ENCODE measurements around the gene MAGI2. TPM values are rescaled to one million over a fixed set of nuclear protein-coding genes. Genes with fewer than 3 reads are reported as not detected.

MAGI2 gene
- total RNA-seq, 1 experiment from 2014 or later, result 0.22 TPM

DNA sequence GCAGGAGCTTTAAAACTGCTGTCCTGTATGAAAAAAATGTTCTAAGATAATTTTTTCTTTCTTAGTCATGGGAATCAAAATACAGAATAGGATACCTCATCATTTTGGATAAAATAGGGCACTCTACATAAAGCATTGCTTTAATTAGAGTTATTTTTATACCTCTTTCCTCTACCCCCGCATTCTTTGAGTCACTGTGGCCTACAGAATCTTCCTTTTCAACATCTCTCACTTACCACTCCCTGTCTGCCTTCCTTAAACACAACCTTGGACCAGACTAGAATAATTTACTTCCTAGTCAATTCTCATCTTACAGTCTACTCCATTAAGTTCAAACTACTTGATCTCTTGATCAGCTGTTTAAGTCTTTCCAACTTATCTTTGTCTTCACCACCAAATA lies 1192.6 kb downstream of the MAGI2 start:
- DNase-seq (ENCODE audit: low read depth, low spot score), result no peak
- TF ChIP-seq YY1 (IDR thresholded peaks at IDR 0.05; ENCODE audit: extremely low read depth, insufficient replicate concordance, low read depth, low read length), result no peak
- no peak for TF ChIP-seq FOSL1 (IDR thresholded peaks at IDR 0.05; ENCODE audit: low read depth)
- TF ChIP-seq EZH2phosphoT487 (IDR thresholded peaks at IDR 0.05; ENCODE audit: borderline replicate concordance), result no peak
- TF ChIP-seq, protein P1, sequence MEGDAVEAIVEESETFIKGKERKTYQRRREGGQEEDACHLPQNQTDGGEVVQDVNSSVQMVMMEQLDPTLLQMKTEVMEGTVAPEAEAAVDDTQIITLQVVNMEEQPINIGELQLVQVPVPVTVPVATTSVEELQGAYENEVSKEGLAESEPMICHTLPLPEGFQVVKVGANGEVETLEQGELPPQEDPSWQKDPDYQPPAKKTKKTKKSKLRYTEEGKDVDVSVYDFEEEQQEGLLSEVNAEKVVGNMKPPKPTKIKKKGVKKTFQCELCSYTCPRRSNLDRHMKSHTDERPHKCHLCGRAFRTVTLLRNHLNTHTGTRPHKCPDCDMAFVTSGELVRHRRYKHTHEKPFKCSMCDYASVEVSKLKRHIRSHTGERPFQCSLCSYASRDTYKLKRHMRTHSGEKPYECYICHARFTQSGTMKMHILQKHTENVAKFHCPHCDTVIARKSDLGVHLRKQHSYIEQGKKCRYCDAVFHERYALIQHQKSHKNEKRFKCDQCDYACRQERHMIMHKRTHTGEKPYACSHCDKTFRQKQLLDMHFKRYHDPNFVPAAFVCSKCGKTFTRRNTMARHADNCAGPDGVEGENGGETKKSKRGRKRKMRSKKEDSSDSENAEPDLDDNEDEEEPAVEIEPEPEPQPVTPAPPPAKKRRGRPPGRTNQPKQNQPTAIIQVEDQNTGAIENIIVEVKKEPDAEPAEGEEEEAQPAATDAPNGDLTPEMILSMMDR (IDR thresholded peaks at IDR 0.05 in 2 of 3, conservative IDR thresholded peaks at IDR 0.05 in 1 of 3; ENCODE audit: borderline replicate concordance in 1 of 3, insufficient read depth in 1 of 3, low read depth in 2 of 3, low read length in 2 of 3), result no peak
- no peak for TF ChIP-seq ZFX (IDR thresholded peaks at IDR 0.05)
- intact Hi-C loops (cut with micrococcal nuclease), result no loop called here
- CTCF ChIA-PET, result no interaction called here
- Histone ChIP-seq H3K79me2 (ENCODE audit: insufficient read depth, low read length) (no peaks in the 10 kb centered on the region), H3K27ac (ENCODE audit: low read depth, low read length) (no peak overlapping the region), H3K4me2 (ENCODE audit: low read length) (no peak overlapping the region), H3K4me1 (ENCODE audit: control insufficient read depth in 1 of 2, insufficient read depth in 2 of 2, low read length in 2 of 2) (no peaks in the 10 kb centered on the region), H4K20me1 (ENCODE audit: insufficient read depth) (no peaks in the 10 kb centered on the region), H3K36me3 (ENCODE audit: control insufficient read depth in 1 of 2, insufficient read depth in 2 of 2, low read length in 2 of 2) (no peaks in the 10 kb centered on the region), H3K27me3 (ENCODE audit: insufficient read depth, low read length) (peaks cover 39% of the 10 kb centered on the region), H2AFZ (ENCODE audit: low read depth, low read length, poor library complexity, severe bottlenecking) (no peak overlapping the region), H3K9me3 (ENCODE audit: control insufficient read depth in 1 of 2, insufficient read depth in 1 of 2, low read depth in 1 of 2, low read length in 2 of 2) (no peaks in the 10 kb centered on the region), H3K9me2 (ENCODE audit: insufficient read depth) (no peaks in the 10 kb centered on the region), H3K4me3 (replicated peaks in 1 of 2; ENCODE audit: low read depth in 1 of 2, low read length in 2 of 2) (no peak overlapping the region), H3K9ac (ENCODE audit: low read length) (no peak overlapping the region)
- POLR2A ChIA-PET, result no interaction called here
- RAD21 ChIA-PET (ENCODE audit: low non-redundant PET in 1 of 2, low total read pairs in 2 of 2, uncharacterized antibody in 2 of 2, unreplicated experiment in 2 of 2), result no interaction called here
- no peak for ATAC-seq
- no TSS peak for BruUV-seq (replicated peaks)

DNA sequence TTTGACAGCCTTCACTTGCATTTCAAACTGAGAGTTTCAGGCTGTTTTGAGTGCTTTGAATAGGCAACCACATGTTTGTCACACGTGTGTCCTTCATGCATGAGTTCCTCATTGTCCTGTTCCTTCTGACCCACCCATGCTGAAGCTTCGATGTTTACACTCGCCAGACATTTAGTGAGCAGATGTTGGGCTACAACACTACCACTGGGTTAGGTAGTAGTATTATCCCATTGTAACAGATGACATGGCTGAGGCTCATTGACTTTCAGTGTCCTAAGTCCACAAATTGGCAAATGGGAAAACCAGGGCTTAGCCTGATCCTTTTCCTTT lies 1198.8 kb downstream of the MAGI2 start:
- Histone ChIP-seq H3K9me3 (ENCODE audit: control insufficient read depth in 1 of 2, insufficient read depth in 1 of 2, low read depth in 1 of 2, low read length in 2 of 2) (no peaks in the 10 kb centered on the region), H3K79me2 (ENCODE audit: insufficient read depth, low read length) (no peaks in the 10 kb centered on the region), H3K4me3 (replicated peaks in 1 of 2; ENCODE audit: low read depth in 1 of 2, low read length in 2 of 2) (no peak overlapping the region), H3K9me2 (ENCODE audit: insufficient read depth) (no peaks in the 10 kb centered on the region), H3K9ac (ENCODE audit: low read length) (no peak overlapping the region), H3K4me2 (ENCODE audit: low read length) (no peak overlapping the region), H3K36me3 (ENCODE audit: control insufficient read depth in 1 of 2, insufficient read depth in 2 of 2, low read length in 2 of 2) (no peaks in the 10 kb centered on the region), H3K27ac (ENCODE audit: low read depth, low read length) (no peak overlapping the region), H3K27me3 (ENCODE audit: insufficient read depth, low read length) (peaks cover 3% of the 10 kb centered on the region; the same call in 1 of the 2 replicates), H2AFZ (ENCODE audit: low read depth, low read length, poor library complexity, severe bottlenecking) (no peak overlapping the region), H3K4me1 (ENCODE audit: control insufficient read depth in 1 of 2, insufficient read depth in 2 of 2, low read length in 2 of 2) (no peaks in the 10 kb centered on the region), H4K20me1 (ENCODE audit: insufficient read depth) (no peaks in the 10 kb centered on the region)
- BruUV-seq (replicated peaks), result no TSS peak
- DNase-seq (ENCODE audit: low read depth, low spot score) (no peak), ATAC-seq (no peak)
- RAD21 ChIA-PET (ENCODE audit: low non-redundant PET in 1 of 2, low total read pairs in 2 of 2, uncharacterized antibody in 2 of 2, unreplicated experiment in 2 of 2), result no interaction called here
- CTCF ChIA-PET, result no interaction called here
- POLR2A ChIA-PET, result no interaction called here
- TF ChIP-seq RAD21 (IDR thresholded peaks at IDR 0.05; ENCODE audit: low read depth) (no peak), POLR2AphosphoS5 (IDR thresholded peaks at IDR 0.05; ENCODE audit: low read depth, low read length) (no peak), SIN3A (IDR thresholded peaks at IDR 0.05; ENCODE audit: low read depth) (no peak), ZFX (IDR thresholded peaks at IDR 0.05) (no peak), EZH2phosphoT487 (IDR thresholded peaks at IDR 0.05; ENCODE audit: borderline replicate concordance) (no peak), CEBPB (IDR thresholded peaks at IDR 0.05; ENCODE audit: low read depth) (no peak), JUND (IDR thresholded peaks at IDR 0.05) (no peak)
- TF ChIP-seq, protein P2, sequence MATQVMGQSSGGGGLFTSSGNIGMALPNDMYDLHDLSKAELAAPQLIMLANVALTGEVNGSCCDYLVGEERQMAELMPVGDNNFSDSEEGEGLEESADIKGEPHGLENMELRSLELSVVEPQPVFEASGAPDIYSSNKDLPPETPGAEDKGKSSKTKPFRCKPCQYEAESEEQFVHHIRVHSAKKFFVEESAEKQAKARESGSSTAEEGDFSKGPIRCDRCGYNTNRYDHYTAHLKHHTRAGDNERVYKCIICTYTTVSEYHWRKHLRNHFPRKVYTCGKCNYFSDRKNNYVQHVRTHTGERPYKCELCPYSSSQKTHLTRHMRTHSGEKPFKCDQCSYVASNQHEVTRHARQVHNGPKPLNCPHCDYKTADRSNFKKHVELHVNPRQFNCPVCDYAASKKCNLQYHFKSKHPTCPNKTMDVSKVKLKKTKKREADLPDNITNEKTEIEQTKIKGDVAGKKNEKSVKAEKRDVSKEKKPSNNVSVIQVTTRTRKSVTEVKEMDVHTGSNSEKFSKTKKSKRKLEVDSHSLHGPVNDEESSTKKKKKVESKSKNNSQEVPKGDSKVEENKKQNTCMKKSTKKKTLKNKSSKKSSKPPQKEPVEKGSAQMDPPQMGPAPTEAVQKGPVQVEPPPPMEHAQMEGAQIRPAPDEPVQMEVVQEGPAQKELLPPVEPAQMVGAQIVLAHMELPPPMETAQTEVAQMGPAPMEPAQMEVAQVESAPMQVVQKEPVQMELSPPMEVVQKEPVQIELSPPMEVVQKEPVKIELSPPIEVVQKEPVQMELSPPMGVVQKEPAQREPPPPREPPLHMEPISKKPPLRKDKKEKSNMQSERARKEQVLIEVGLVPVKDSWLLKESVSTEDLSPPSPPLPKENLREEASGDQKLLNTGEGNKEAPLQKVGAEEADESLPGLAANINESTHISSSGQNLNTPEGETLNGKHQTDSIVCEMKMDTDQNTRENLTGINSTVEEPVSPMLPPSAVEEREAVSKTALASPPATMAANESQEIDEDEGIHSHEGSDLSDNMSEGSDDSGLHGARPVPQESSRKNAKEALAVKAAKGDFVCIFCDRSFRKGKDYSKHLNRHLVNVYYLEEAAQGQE (IDR thresholded peaks at IDR 0.05; ENCODE audit: low read depth), result no peak
- TF ChIP-seq, protein P3, sequence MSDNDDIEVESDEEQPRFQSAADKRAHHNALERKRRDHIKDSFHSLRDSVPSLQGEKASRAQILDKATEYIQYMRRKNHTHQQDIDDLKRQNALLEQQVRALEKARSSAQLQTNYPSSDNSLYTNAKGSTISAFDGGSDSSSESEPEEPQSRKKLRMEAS (IDR thresholded peaks at IDR 0.05), result no peak
- intact Hi-C loops (cut with micrococcal nuclease), result no loop called here
